Subcutaneous abdominal adipose tissue (tissue), 5 donors: ENCODE data around the gene CNGA1.

Source experiments
- H3K27ac ChIP-seq: one replicate; pipeline ENCODE4 v1.7.0; 2013; ENCODE audit warnings: low read depth, mild to moderate bottlenecking, inconsistent platforms, low read length, moderate library complexity
- H3K27me3 ChIP-seq, 5 donors: one replicate each; pipeline ENCODE4 v1.7.0; 2013; ENCODE audit warnings: low read length in 5 of 5, inconsistent platforms in 1 of 5; ENCODE audit not compliant: control insufficient read depth in 5 of 5, insufficient read depth in 4 of 5
- H3K36me3 ChIP-seq, 5 donors: one replicate each; pipeline ENCODE4 v1.7.0; 2013; ENCODE audit warnings: low read length in 5 of 5; ENCODE audit not compliant: control insufficient read depth in 5 of 5, insufficient read depth in 5 of 5
- H3K4me1 ChIP-seq, 5 donors: one replicate each; pipeline ENCODE4 v1.7.0; 2013; ENCODE audit warnings: low read length in 5 of 5, mild to moderate bottlenecking in 3 of 5, moderate library complexity in 1 of 5; ENCODE audit not compliant: control insufficient read depth in 5 of 5, insufficient read depth in 5 of 5
- H3K4me3 ChIP-seq, 5 donors: one replicate each; pipeline ENCODE4 v1.7.0; 2013; ENCODE audit warnings: low read length in 5 of 5, low read depth in 1 of 5
- H3K9ac ChIP-seq, 5 donors: one replicate each; pipeline ENCODE4 v1.7.0; 2013; ENCODE audit warnings: low read length in 5 of 5, mild to moderate bottlenecking in 4 of 5, moderate library complexity in 3 of 5
- H3K9me3 ChIP-seq, 5 donors: one replicate each; pipeline ENCODE4 v1.7.0; 2013; ENCODE audit warnings: low read length in 5 of 5; ENCODE audit not compliant: control insufficient read depth in 5 of 5
- donor health status: healthy.
- donor health status: healthy.
- donor health status: healthy.
- donor health status: healthy.
- donor health status: healthy.

CNGA1 gene

GRCh38 chr4:48016141-48017107 is at the start of gene CNGA1, which contains the start of gene NIPAL1:
TSS of gene CNGA1 (minus strand) at chr4:48016681. CDS start at chr4:47952689, 63,992 bp downstream.
TSS of gene NIPAL1 (plus strand) at chr4:48016772. CDS start at chr4:48016840, 68 bp downstream.
- no peaks in the 10 kb centered on the region for H3K36me3 ChIP-seq
- H3K9ac ChIP-seq: peak within 1 kb of the TSS; percentile 48 to 82 (median 61)
- no peaks in the 10 kb centered on the region for H3K9me3 ChIP-seq
- peaks cover 3 to 23% (median 18%) of the 10 kb centered on the region in 5 donors for H3K4me1 ChIP-seq
- H3K27ac ChIP-seq: no peak within 1 kb of the TSS
- peak within 1 kb of the TSS; percentile 65 to 90 (median 74) for H3K4me3 ChIP-seq
- peaks cover 0 to 7% (median 0%) of the 10 kb centered on the region in 5 donors for H3K27me3 ChIP-seq

- H3K9ac ChIP-seq: no peak overlapping the region
- H3K9me3 ChIP-seq: no peaks in the 10 kb centered on the region
- no peak overlapping the region for H3K4me3 ChIP-seq
- no peaks in the 10 kb centered on the region for H3K27me3 ChIP-seq
- no peaks in the 10 kb centered on the region for H3K4me1 ChIP-seq
- no peak overlapping the region for H3K27ac ChIP-seq
- H3K36me3 ChIP-seq: no peaks in the 10 kb centered on the region
Measured at GRCh38 chr4:48065587-48066052, 49.1 kb upstream of the CNGA1 start.

GRCh38 chr4:48064349-48064748 is 47.9 kb upstream of the CNGA1 start:
- H3K9me3 ChIP-seq: no peaks in the 10 kb centered on the region
- no peak overlapping the region for H3K27ac ChIP-seq
- no peaks in the 10 kb centered on the region for H3K27me3 ChIP-seq
- H3K9ac ChIP-seq: no peak overlapping the region
- H3K4me3 ChIP-seq: no peak overlapping the region
- no peaks in the 10 kb centered on the region for H3K4me1 ChIP-seq
- H3K36me3 ChIP-seq: no peaks in the 10 kb centered on the region

DNA sequence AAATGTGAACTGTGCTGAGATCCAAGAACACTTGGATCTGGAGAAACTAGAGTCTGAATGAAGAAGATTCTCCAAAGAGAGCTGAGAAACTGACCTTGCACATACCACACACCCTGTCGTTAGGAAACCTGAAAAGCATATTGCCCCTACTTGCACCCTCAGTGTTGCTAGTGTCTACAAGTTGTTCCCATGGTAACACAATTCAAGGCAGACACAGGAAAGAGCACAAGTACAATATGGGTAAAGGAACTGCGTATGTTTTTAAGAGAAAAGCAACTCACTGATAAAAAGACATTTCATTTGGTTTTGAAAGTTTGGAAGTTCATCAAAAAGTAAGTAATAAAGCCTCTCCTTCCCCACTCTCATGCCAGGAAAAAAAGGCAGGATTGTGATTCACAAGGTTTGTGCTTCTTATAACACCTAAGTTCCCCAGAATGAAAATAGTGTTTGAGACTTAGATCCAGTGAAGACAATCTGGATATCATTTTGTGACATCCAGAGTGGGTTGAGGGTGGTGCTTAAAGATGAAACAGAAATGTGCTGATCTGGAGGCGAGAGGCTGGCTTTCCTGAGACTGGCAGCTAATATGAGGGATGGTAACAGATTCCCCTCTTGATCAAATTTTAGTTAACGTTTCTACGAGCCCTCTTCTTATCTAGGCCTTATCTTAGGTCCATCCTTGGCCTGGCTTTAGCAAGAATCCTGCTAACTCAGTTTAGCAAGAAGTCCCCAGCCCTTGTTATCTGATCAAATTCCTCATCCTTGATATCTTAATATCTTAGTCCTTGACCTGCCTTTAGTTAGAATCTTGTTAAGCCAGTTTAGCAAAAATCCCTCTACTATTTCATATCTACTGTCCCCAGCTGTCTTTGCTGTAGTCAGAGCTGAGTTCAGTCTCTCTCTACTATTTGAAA is 42.4 kb upstream of the CNGA1 start:
- H3K27ac ChIP-seq: no peak overlapping the region
- no peak overlapping the region for H3K4me3 ChIP-seq
- H3K9me3 ChIP-seq: peaks cover 0 to 4% (median 0%) of the 10 kb centered on the region in 5 donors
- H3K9ac ChIP-seq: no peak overlapping the region
- H3K4me1 ChIP-seq: no peaks in the 10 kb centered on the region
- H3K27me3 ChIP-seq: no peaks in the 10 kb centered on the region
- no peaks in the 10 kb centered on the region for H3K36me3 ChIP-seq

DNA sequence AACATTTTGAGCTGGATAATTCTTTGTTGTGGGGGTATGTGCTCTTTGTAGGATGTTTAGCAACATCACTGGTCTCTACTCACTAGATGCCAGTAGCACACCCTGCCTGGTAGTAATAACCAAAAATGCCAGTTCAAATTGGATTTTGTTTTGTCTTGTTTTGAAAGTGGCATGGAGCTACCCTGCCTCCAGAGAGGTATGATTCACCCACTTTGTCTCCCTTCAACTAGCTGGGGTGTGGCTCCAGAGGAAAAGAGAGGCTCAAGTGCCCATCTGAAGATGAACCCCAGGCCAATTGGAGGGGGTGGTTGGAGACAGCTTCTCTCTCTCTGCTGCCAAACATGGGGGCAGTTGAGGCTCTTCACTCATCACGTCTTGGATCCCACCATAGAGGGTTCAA is 34.6 kb upstream of the CNGA1 start:
- H3K27me3 ChIP-seq: peaks cover 0 to 3% (median 0%) of the 10 kb centered on the region in 5 donors
- no peak overlapping the region for H3K4me3 ChIP-seq
- H3K27ac ChIP-seq: no peak overlapping the region

DNA sequence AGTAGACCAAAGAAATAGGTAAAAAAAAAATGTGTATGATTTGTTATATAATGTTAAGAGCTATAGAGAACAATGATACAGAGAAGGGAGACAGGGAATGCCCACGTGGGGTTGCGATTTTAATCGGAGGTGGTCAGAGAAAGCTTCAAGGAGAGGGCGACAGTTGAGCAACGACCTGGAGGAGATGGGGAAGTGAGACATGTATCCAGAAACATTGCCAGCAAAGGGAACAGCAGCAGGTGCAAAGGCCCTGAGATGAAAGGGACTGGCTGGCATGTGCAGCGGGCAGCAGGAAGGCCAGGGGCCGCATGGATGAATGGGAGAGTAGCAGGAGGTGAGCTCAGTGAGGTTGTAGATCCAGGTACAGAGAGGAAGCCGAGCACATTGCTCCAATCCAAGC is 33.0 kb upstream of the CNGA1 start:
- no peaks in the 10 kb centered on the region for H3K9me3 ChIP-seq
- peaks cover 0 to 11% (median 7%) of the 10 kb centered on the region in 5 donors for H3K4me1 ChIP-seq
- no peak overlapping the region for H3K27ac ChIP-seq
- H3K27me3 ChIP-seq: peaks cover 0 to 3% (median 0%) of the 10 kb centered on the region in 5 donors
- H3K4me3 ChIP-seq: no peak overlapping the region
- H3K9ac ChIP-seq: no peak overlapping the region
- no peaks in the 10 kb centered on the region for H3K36me3 ChIP-seq

More for the DNA sequence above, 34.6 kb upstream of the CNGA1 start:
- no peaks in the 10 kb centered on the region for H3K36me3 ChIP-seq
- H3K4me1 ChIP-seq: peaks cover 0 to 11% (median 7%) of the 10 kb centered on the region in 5 donors
- H3K9me3 ChIP-seq: no peaks in the 10 kb centered on the region
- no peak overlapping the region for H3K9ac ChIP-seq

DNA sequence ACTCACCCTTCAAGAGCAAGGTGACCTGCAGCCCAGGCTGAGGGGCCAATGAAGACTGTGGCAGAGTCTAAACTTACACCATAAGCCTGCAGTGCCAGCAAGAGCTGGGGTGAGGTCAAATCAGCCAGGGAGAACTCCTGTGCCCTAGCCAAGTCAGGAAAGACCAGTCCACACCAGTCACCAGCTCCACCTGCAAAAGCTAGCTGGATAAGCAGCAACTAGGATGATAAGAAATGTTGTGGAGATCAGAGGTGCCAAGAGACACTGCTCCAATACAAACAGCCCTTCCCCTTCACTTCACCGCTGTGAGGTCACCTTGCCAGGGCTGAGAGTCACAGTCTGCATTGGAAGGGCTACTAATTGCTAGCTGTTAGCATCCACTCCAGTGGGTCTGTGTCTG is 31.4 kb upstream of the CNGA1 start:
- Histone ChIP-seq H3K9me3 (no peaks in the 10 kb centered on the region), H3K27ac (no peak overlapping the region), H3K36me3 (no peaks in the 10 kb centered on the region), H3K9ac (no peak overlapping the region), H3K27me3 (peaks cover 0 to 3% (median 0%) of the 10 kb centered on the region in 5 donors), H3K4me1 (peaks cover 0 to 11% (median 7%) of the 10 kb centered on the region in 5 donors), H3K4me3 (no peak overlapping the region)

DNA sequence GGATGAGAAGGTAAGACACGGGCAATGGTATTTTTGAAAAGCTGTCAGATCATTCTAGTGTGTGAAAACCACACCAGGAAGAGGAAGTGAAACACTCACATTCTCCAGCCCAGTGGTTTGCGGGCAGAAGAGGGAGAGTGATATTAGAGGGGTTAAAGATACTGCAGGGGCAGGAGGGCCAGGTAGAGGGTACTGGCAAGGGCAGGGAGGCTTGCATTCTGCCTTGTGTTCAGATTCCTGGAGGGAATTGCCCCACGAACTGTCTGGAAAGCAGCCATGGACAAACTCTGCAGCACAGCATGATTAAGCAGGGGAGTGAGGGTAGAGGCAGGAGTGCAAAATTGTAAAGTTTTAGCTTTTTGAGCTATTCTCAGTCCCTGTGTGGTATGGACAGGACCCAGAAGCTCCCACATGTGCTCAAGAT is 31.0 kb upstream of the CNGA1 start:
- Histone ChIP-seq H3K9me3 (no peaks in the 10 kb centered on the region), H3K27ac (no peak overlapping the region), H3K9ac (no peak overlapping the region), H3K4me1 (peaks cover 0 to 11% (median 7%) of the 10 kb centered on the region in 5 donors), H3K36me3 (no peaks in the 10 kb centered on the region), H3K4me3 (no peak overlapping the region), H3K27me3 (peaks cover 0 to 3% (median 0%) of the 10 kb centered on the region in 5 donors)

- H3K4me3 ChIP-seq: no peak overlapping the region
- peaks cover 0 to 3% (median 0%) of the 10 kb centered on the region in 5 donors for H3K27me3 ChIP-seq
- peaks cover 0 to 12% (median 10%) of the 10 kb centered on the region in 5 donors for H3K4me1 ChIP-seq
- H3K27ac ChIP-seq: no peak overlapping the region
- no peaks in the 10 kb centered on the region for H3K36me3 ChIP-seq
- H3K9me3 ChIP-seq: no peaks in the 10 kb centered on the region
- no peak overlapping the region for H3K9ac ChIP-seq
Measured at GRCh38 chr4:48046059-48046458, 29.6 kb upstream of the CNGA1 start.
